ENCODE measurements around the gene MYL7. TPM values are rescaled to one million over a fixed set of nuclear protein-coding genes. Genes with fewer than 3 reads are reported as not detected.

MYL7 gene
- total RNA-seq, 1 experiment from 2014 or later, result not detected

DNA sequence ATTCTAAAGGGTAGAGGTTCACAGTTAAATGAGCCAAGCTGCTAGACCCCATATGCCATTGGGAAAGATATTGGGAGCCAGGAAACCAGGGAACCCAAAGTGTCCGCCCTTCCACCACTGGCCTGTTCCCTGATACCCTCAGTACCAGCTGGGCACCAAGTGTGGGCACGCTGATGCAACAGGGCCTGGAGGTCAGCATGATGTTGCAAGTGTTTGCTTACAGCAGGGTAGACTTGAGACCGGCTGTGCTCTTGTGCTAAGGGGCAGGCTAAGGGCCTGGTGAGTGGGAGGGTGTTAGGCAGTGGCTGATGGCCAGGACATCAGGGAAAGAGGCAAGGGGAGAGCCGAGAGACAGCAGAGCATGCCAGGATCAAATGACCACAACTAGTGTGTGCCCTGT, 21.0 kb upstream of the MYL7 start:
- H3K9me3 ChIP-seq (ENCODE audit: control insufficient read depth in 1 of 2, insufficient read depth in 1 of 2, low read depth in 1 of 2, low read length in 2 of 2), result no peaks in the 10 kb centered on the region
- ChIA-PET POLR2A (no interaction called here), RAD21 (ENCODE audit: low non-redundant PET in 1 of 2, low total read pairs in 2 of 2, uncharacterized antibody in 2 of 2, unreplicated experiment in 2 of 2) (no interaction called here), CTCF (no interaction called here)
- no peaks in the 10 kb centered on the region for H3K79me2 ChIP-seq (ENCODE audit: insufficient read depth, low read length)
- BruUV-seq (replicated peaks), result no TSS peak
- no peaks in the 10 kb centered on the region for H3K9me2 ChIP-seq (ENCODE audit: insufficient read depth)
- no peak overlapping the region for H3K4me2 ChIP-seq (ENCODE audit: low read length)
- H3K27ac ChIP-seq (ENCODE audit: low read depth, low read length), result no peak overlapping the region
- no peaks in the 10 kb centered on the region for H3K27me3 ChIP-seq (ENCODE audit: insufficient read depth, low read length)
- no peak for TF ChIP-seq EZH2 (IDR thresholded peaks at IDR 0.05)
- no peak for TF ChIP-seq MAX (IDR thresholded peaks at IDR 0.05)
- TF ChIP-seq, protein P1, sequence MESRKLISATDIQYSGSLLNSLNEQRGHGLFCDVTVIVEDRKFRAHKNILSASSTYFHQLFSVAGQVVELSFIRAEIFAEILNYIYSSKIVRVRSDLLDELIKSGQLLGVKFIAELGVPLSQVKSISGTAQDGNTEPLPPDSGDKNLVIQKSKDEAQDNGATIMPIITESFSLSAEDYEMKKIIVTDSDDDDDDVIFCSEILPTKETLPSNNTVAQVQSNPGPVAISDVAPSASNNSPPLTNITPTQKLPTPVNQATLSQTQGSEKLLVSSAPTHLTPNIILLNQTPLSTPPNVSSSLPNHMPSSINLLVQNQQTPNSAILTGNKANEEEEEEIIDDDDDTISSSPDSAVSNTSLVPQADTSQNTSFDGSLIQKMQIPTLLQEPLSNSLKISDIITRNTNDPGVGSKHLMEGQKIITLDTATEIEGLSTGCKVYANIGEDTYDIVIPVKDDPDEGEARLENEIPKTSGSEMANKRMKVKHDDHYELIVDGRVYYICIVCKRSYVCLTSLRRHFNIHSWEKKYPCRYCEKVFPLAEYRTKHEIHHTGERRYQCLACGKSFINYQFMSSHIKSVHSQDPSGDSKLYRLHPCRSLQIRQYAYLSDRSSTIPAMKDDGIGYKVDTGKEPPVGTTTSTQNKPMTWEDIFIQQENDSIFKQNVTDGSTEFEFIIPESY (IDR thresholded peaks at IDR 0.05; ENCODE audit: extremely low read depth, insufficient replicate concordance, low read length), result no peak
- no peak for TF ChIP-seq EGR1 (IDR thresholded peaks at IDR 0.05; ENCODE audit: low read depth)
- no peak for TF ChIP-seq SP1 (IDR thresholded peaks at IDR 0.05; ENCODE audit: low read depth)
- TF ChIP-seq REST (IDR thresholded peaks at IDR 0.05; ENCODE audit: low read depth), result no peak
- TF ChIP-seq ZFX (IDR thresholded peaks at IDR 0.05), result no peak
- no peak for TF ChIP-seq ELF1 (IDR thresholded peaks at IDR 0.05; ENCODE audit: borderline replicate concordance, low read depth)
- no peak for TF ChIP-seq EZH2phosphoT487 (IDR thresholded peaks at IDR 0.05; ENCODE audit: borderline replicate concordance)
- no peak for TF ChIP-seq ATF3 (IDR thresholded peaks at IDR 0.05)
- TF ChIP-seq JUND (IDR thresholded peaks at IDR 0.05), result no peak
- no peak for TF ChIP-seq SRF (IDR thresholded peaks at IDR 0.05; ENCODE audit: low read depth)
- TF ChIP-seq RAD21 (IDR thresholded peaks at IDR 0.05; ENCODE audit: low read depth), result no peak
- TF ChIP-seq TCF7L2 (IDR thresholded peaks at IDR 0.05; ENCODE audit: borderline replicate concordance, extremely low read depth, insufficient read depth, insufficient read length), result no peak
- no peak for TF ChIP-seq CBX3 (IDR thresholded peaks at IDR 0.05; ENCODE audit: low read depth)
- H3K36me3 ChIP-seq (ENCODE audit: control insufficient read depth in 1 of 2, insufficient read depth in 2 of 2, low read length in 2 of 2), result no peaks in the 10 kb centered on the region
- H3K4me1 ChIP-seq (ENCODE audit: control insufficient read depth in 1 of 2, insufficient read depth in 2 of 2, low read length in 2 of 2), result peaks cover 0 to 3% of the 10 kb centered on the region in 2 experiments; a peak in 1 of 4 replicates
- intact Hi-C loops (cut with micrococcal nuclease), result no loop called here
- no peak overlapping the region for H3K9ac ChIP-seq (ENCODE audit: low read length)
- H3K4me3 ChIP-seq (replicated peaks in 1 of 2; ENCODE audit: low read depth in 1 of 2, low read length in 2 of 2), result no peak overlapping the region
- DNase-seq (ENCODE audit: low read depth, low spot score) (no peak), ATAC-seq (no peak)
- H4K20me1 ChIP-seq (ENCODE audit: insufficient read depth), result no peaks in the 10 kb centered on the region
- no peak overlapping the region for H2AFZ ChIP-seq (ENCODE audit: low read depth, low read length, poor library complexity, severe bottlenecking)

Measured in HCT116 (cell line).